Kidney (tissue), 14 donors: ENCODE measurements around the gene CCDC107. TPM values are rescaled to one million over a fixed set of nuclear protein-coding genes. Genes with fewer than 3 reads are reported as not detected.

Experiments
- DNase-seq, 5 donors: peaks; one replicate each; pipeline ENCODE4 v3.0.0-alpha.2; 2013 to 2020
- FAIRE-seq: peaks from 2 replicates; lab custom pipeline; 2012; peaks lifted over from hg19 to GRCh38; lab: Jason Lieb, UNC
- H3K27ac ChIP-seq, 2 donors: one replicate each; pipeline ENCODE4 v1.7.0; 2013; ENCODE audit warnings: low read depth in 2 of 2, low read length in 2 of 2, inconsistent platforms in 1 of 2
- H3K27me3 ChIP-seq: one replicate; pipeline ENCODE4 v1.7.1; 2013; ENCODE audit warnings: low read length, inconsistent platforms; ENCODE audit not compliant: control insufficient read depth, insufficient read depth
- H3K36me3 ChIP-seq, 3 donors: one replicate each; pipeline versions ENCODE4 v1.7.0 to v1.7.1; 2013; ENCODE audit warnings: low read length in 3 of 3, control low read depth in 1 of 3, inconsistent platforms in 1 of 3; ENCODE audit not compliant: insufficient read depth in 3 of 3, control insufficient read depth in 2 of 3
- H3K4me1 ChIP-seq, 3 donors: one replicate each; pipeline versions ENCODE4 v1.7.0 to v1.7.1; 2013; ENCODE audit warnings: low read length in 3 of 3, inconsistent platforms in 1 of 3, low read depth in 1 of 3; ENCODE audit not compliant: control insufficient read depth in 2 of 3, insufficient read depth in 2 of 3
- H3K4me3 ChIP-seq, 3 donors: one replicate each; pipeline versions ENCODE4 v1.7.0 to v1.8.1; 2013; ENCODE audit warnings: low read length in 3 of 3, control low read depth in 1 of 3, inconsistent platforms in 1 of 3
- H3K9ac ChIP-seq, 3 donors: one replicate each; pipeline versions ENCODE4 v1.7.0 to v1.7.1; 2013; ENCODE audit warnings: low read length in 3 of 3, control low read depth in 1 of 3, inconsistent platforms in 1 of 3
- H3K9me3 ChIP-seq, 3 donors: one replicate each; pipeline versions ENCODE4 v1.7.0 to v1.7.1; 2013; ENCODE audit warnings: low read length in 3 of 3, control low read depth in 1 of 3, inconsistent platforms in 1 of 3; ENCODE audit not compliant: control insufficient read depth in 2 of 3, insufficient read depth in 1 of 3
- CTCF ChIP-seq: IDR thresholded peaks from 3 replicates; pipeline ENCODE4 v1.5.1; 2012; ENCODE audit warnings: mild to moderate bottlenecking, moderate library complexity, borderline replicate concordance; ENCODE audit not compliant: insufficient read depth; ENCODE audit errors: extremely low read depth
- intact Hi-C: fragments of 100-400 bp; cut with DNase I; formaldehyde crosslinking; loops from one replicate; pipeline ENCODE4 v1.11.1; 2022
- polyA plus RNA-seq: library from polyadenylated mRNA; stranded (reverse); fragments of 350-450 nt; fragmentation: Illumina TruSeq; extraction: RNeasy Lipid Tissue Mini Kit (QIAGEN cat#74804); gene quantifications from one replicate; pipeline ENCODE4 v1.2.3, GENCODE V29; 2014; ENCODE audit warnings: low read depth, low replicate concordance; ENCODE audit not compliant: insufficient read depth
- total RNA-seq: library from RNA; stranded (reverse); fragmentation: NEBNext Ultra II Directional; extraction: Animal tissue kit (Norgen Biotek cat#: 25700); gene quantifications from one replicate; pipeline ENCODE4 v1.2.1, GENCODE V29; 2021
- donor health status: control.
- donor health status: control.
- donor health status: control.
- donor health status: control.
- donor health status: control.
- donor health status: DM: yes; HTN: yes; CAD: no.
- donor health status: Normal renal cell carcinoma (clear cell type).

The CCDC107 gene
- total and polyA plus RNA-seq, 2 donors from 2014 or later = 26.8 to 52.3 TPM

- Histone ChIP-seq H3K27me3 (no peaks in the 10 kb centered on the region), H3K27ac (no peak overlapping the region), H3K4me3 (no peak overlapping the region), H3K4me1 (peaks cover 0 to 18% (median 15%) of the 10 kb centered on the region in 3 donors), H3K9ac (no peak overlapping the region), H3K36me3 (peaks cover 0 to 10% (median 3%) of the 10 kb centered on the region in 3 donors), H3K9me3 (no peaks in the 10 kb centered on the region)
- DNase-seq = no peak
- intact Hi-C loops = no loop called here
- FAIRE-seq = no peak
- peak; percentile 33 for TF ChIP-seq CTCF
Observed at GRCh38 chr9:35660966-35661415, 2.9 kb downstream of the CCDC107 start.

- intact Hi-C loops = no loop called here
- no peak for TF ChIP-seq CTCF
- no peak overlapping the region for H3K27ac ChIP-seq
- H3K4me3 ChIP-seq = no peak overlapping the region
- FAIRE-seq (no peak), DNase-seq (no peak)
- H3K36me3 ChIP-seq = peaks cover 0 to 10% (median 3%) of the 10 kb centered on the region in 3 donors
- no peak overlapping the region for H3K9ac ChIP-seq
- H3K27me3 ChIP-seq = no peaks in the 10 kb centered on the region
- no peaks in the 10 kb centered on the region for H3K9me3 ChIP-seq
- H3K4me1 ChIP-seq = peaks cover 0 to 22% (median 18%) of the 10 kb centered on the region in 3 donors
Observed at GRCh38 chr9:35661756-35662350, 3.8 kb downstream of the CCDC107 start.

GRCh38 chr9:35662437-35662836 lies 4.3 kb downstream of the CCDC107 start:
- H3K9ac ChIP-seq = no peak overlapping the region
- H3K4me1 ChIP-seq = peaks cover 0 to 18% (median 14%) of the 10 kb centered on the region in 3 donors
- no peaks in the 10 kb centered on the region for H3K27me3 ChIP-seq
- DNase-seq (no peak), FAIRE-seq (no peak)
- TF ChIP-seq CTCF = no peak
- no peak overlapping the region for H3K4me3 ChIP-seq
- H3K36me3 ChIP-seq = peaks cover 0 to 10% (median 3%) of the 10 kb centered on the region in 3 donors
- H3K27ac ChIP-seq = no peak overlapping the region
- intact Hi-C loops = no loop called here
- no peaks in the 10 kb centered on the region for H3K9me3 ChIP-seq
